GM18907 (cell line): ENCODE measurements around the gene IKZF1.
A peak's percentile ranks its signal among the peaks of the same experiment; 100 is the strongest.

Experiments
- ATAC-seq: cut with Tn5 transposase; IDR thresholded peaks from one replicate; pipeline ENCODE4 v1.9.1; 2021; ENCODE audit warnings: mild to moderate bottlenecking, moderate library complexity; ENCODE audit not compliant: unreplicated experiment

The IKZF1 gene

DNA sequence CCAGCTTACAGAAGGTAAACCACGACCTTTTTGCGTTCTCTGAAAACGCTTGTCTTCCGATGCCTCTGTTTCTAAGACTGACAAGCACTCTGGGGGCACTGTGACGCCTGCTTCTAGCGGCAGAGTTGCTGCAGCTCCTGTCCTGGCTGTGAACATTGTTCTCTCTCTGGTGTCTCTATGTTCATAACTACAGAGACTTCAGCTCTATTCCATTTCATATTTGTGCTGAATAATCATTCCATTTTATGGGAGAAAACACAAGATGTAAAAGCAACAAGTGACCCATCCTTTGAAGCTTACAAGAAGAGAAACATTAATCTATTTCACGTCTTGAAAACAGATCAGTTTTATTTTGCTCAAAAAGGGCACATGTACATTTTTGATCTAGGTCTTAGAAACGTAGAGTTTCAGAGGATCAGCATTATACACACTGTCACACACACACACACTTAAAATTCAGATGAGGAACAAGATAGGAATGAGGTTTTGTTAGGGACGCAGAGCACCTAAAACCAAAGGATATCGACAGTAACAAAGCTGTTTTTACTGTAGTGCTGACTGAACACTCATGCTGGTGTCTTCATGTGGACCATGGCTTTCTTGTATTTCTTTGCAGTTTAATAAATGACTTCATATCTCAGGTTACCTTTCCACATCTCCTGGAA is 3.0 kb downstream of the IKZF1 start:
- ATAC-seq, result peak; percentile 32

DNA sequence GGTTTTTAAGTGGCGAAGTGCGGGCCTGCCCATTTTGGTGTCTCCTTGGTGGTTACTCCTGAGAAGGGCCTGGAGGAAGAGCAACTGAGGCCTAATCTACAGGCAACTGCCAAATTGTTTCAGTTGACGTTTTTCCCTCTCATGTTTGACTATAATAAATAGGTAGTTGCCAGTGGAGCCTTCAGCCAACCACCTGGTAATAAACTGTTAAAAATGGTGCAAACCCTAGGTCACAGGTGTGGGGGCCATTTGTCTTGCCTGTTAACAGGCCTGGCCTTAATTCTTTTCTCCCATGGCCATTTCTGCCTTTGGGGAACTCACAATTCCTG is 3.7 kb downstream of the IKZF1 start:
- no peak for ATAC-seq

DNA sequence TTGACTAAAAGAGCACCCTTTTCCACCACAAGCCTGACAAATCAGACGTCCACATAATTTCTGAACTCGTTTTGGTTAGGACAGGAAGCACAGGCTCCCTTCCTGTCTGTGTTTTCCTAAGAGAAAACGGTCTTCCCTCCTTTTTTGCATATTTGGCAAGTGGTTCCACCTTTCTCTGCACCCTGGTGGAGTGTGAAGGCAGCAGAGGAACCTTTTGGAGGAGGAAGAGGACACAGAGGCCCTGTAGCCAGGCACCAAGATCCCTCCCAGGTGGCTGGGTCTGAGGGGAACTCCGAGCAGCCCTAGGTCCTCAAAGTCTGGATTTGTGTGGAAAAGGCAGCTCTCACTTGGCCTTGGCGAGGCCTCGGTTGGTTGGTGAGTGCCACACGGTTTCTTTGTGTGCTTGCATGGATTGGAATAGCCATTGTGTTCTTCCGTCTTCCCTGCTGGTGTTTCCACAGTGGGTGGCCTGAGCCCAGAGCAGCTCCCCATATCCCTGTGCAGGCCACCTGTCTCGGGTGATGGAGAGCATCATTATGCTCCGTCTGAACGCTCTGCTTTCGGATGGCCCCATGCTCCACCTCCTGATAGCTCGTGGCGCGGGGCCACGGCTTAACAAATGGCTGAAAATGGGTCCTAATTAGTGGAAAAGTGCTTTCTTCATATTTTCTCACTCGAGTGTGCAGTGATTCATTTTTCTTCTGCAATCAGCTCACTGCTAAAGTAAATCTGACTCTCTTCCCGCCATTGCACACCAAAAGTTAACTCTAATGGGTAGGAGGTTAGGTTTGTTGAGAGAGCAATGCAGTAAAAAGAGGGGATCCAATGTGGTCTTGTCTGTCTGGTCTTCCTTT is 4.2 kb downstream of the IKZF1 start:
- peak; percentile 28 for ATAC-seq

DNA sequence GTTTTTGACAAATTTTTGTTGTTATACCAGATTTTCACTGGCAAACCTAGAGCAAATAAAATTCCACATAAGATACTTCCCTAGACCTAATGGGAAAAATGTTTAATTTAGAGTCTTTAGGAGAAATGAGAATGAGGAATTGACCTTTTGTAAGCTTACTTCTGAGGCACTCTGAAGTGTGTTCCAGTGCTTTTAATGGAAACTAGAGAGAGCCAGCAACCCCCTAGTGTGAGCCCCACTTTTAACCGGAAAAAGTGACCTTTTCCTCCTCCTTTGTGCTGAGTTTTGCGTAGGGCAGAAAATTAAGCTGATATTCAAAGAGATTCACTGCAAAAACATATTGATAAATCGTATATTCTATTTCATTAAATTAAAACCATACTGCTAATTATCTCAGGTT is 5.2 kb downstream of the IKZF1 start:
- no peak for ATAC-seq

DNA sequence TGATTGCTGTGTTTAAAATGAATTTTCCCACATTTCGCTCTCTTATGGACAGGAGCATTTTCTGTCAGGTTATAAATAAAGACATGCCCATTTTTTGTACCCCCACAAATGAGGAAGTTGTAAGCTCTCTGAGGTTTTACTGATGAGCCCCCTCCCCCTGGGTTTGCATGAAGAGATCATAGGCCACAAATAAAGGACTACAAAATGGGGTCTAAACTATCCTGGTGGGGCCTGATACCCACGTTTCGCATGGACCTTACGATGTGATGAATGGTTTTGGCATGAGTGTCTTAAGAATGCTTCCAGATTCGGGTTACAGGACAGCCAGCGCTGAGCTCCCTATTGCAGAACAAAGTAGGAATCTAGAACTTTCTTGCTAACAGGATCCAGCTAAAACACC is 5.8 kb downstream of the IKZF1 start:
- ATAC-seq, result no peak

DNA sequence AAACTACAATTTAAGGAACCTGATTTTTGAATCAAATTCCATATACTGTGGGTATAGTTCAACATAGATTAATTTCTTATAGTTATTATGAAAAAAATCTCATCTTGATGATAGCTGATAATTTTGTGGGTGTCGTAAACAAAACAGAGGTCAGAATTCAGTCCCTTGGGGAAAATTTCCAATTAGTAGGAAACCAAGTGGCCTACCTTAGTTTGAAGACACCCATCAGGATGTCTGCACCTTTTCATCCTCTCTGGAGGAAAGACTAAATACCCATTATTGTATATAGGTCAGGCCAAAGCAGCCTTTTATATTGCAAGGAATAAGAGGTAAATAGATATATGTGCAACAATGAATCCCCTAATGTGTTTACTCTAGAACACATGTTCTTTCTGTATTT is 6.4 kb downstream of the IKZF1 start:
- no peak for ATAC-seq

GRCh38 chr7:50312250-50313162 is 8.0 kb downstream of the IKZF1 start:
- ATAC-seq, result no peak

DNA sequence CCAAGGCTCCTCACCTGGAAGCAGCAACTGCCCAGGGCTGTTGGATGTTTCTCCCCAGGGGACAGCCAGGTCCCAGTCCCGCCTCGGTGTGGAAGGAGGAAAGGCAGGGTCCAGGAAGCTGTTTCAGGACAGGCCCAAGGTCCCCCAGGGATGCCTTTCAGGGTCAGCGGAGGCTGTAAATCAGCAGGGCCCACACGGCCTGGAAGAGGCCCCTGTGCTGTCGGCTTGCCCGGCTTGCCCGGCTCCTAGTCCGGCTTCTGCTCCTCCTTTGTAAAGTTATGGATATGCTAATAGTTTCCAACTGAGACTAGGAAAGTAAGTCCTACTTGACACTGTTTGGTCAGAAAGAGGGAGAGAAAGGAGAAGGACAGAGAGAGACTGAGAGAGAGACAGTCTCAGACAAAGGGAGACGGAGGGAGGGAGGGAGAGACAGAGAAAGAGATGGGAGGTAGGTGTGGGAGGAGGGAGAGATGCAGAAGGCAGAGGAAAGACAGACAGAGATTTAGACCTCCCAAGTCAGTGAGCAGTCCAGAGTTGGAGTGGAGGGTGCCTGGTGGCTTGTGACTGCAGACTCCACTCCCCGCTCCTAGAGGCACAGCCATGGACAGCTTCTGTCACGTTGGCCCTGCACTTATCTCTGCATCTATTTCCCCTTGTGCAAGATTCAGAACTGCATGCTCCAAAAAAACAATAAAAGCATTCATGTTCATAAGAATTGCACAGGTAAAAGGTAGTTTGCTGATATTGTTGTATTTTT is 10.5 kb downstream of the IKZF1 start:
- ATAC-seq, result no peak

GRCh38 chr7:50315739-50316671 is 11.5 kb downstream of the IKZF1 start:
- no peak for ATAC-seq

DNA sequence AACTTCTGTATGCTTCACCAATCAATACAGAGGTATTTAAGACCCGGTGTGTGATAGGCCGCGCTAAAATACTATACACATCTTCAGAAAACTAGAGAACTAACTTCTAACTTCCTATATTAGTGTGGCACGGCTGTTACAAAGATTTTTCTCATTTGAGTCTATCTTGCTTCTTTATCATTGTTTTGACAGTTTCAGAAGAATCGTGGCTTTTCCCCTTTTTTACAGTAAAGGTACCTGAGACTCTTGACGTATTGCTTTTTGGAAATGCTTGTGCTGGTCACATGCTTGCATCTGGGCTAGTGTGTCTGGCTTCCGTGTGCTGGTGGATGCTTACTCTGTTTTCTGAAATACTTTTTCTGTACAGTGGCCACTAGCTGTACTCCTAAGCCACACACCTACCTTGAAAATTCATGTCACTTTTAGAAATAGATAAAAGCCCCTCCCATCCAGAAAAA is 12.7 kb downstream of the IKZF1 start:
- peak; percentile 59 for ATAC-seq

DNA sequence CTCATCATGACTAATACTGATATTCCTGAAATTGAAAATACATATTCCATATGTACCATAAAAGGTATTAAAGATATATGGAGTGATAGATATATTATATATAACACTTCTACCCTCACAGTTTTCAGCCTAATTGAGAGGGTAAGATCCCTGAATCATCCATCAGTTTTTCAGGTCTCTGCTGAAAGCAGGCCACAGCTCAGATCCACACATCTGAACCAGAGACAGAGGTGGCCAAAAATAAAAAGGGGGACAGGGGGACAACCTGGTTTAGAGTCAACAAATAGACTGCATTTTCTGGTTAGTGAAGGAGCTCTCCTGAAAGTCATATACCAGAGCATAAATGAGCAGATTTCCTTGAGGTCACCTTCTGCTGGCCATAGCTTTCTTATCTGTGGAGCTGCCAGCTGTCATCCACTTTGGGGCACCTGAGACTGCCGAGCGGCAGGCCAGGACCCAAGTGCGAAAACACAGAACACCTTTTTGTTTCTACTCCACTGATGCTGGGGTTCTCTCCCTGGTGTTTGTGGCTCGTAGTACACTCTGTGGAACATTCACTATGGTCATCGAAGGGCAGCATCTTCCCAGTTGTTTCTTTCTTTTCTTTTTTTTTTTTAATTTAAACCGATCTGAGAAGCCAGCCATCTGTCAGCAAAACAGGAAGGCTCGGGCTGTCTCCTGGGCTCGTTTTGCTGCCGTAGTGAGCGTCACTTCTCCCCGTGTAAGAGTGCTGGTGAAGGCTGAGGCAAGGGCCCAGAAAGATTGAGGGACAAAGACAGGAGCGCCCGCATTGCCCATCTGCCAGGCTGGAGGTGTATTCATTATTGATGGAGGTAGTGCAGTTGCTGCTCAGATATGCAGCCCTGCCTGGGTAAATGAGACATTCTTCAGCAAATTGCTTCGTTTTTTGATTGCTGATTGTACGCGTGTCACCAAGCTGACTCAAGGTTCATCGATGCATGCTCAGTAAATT is 13.5 kb downstream of the IKZF1 start:
- peak; percentile 17 for ATAC-seq

DNA sequence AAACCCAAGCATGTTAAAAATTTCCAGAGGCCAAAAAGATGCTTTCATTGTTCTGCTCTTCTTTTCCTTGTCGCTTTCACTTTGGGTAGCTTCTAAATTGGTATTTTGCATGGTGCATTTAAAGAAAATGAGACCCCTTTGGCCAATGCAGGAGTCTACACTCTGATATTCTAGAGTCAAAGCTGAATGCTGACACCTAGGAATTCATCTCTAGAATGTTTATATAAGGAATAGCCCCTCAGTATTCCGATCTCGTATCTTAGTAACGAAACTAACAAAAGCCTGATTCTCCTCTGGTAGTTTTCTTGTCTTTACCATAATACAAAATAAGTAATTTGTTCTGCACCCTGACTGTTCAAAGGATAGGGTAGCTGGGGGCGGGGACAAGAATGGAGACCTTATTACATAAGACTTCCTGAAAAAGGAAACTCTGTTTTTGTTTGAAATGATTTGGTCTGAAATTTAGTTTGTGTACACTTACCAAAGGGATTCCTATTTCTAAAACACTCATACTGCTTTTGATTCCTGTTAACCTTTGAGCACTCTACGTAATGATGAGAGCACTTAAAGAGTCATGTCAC is 17.1 kb downstream of the IKZF1 start:
- ATAC-seq, result no peak

- no peak for ATAC-seq
These were observed 19.6 kb downstream of the IKZF1 start for GRCh38 chr7:50324113-50324512.

GRCh38 chr7:50327443-50327842 is 22.9 kb downstream of the IKZF1 start:
- ATAC-seq, result peak; percentile 65

GRCh38 chr7:50329775-50330174 is 25.3 kb downstream of the IKZF1 start:
- peak; percentile 33 for ATAC-seq

DNA sequence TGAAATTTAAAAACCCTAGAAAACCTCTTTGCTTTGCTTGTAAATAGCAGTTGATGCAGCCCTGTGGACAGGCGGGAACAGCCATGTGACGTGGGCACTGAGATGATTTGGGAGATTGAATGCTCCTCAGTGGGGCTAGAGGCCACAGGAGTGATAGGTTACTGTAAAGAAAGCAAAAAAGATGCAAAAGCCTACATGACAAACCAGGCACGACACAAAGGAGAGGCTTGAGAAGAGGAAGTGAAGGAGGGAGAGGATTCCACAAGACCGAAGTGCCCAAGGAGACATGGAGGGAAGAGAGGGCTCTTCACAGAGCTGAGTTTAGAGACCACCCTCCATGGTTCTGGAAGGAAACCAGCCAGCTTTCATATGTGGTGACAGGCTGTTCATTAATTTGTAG is 25.7 kb downstream of the IKZF1 start:
- no peak for ATAC-seq

GRCh38 chr7:50330696-50331095 is 26.2 kb downstream of the IKZF1 start:
- peak; percentile 33 for ATAC-seq

- ATAC-seq, result peak; percentile 64
These were observed 27.2 kb downstream of the IKZF1 start for GRCh38 chr7:50331564-50332208.
